Stimulated activated CD4-positive, alpha-beta T cell treated with anti-CD3 and anti-CD28 coated beads, Interleukin-4, amount 100 ng/mL, for 48 hours (primary cell): ENCODE measurements around the gene DBNL.

Source experiments
- DNase-seq, 2 donors: peaks; one replicate each; pipeline ENCODE4 v3.0.0-alpha.2; 2020; ENCODE audit warnings: low read depth in 2 of 2

DBNL gene

DNA sequence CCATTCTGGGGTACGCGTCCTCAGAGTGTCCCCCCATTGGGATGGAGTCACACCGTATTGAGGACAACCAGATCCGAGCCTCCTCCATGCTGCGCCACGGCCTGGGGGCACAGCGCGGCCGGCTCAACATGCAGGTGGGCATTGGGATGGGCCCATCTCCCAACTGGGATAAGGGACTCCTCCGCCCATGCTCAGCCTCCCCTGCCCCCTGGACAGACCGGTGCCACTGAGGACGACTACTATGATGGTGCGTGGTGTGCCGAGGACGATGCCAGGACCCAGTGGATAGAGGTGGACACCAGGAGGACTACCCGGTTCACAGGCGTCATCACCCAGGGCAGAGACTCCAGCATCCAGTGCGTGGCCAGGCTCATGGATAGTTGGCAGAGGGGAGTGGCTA lies 65.5 kb downstream of the DBNL start:
- no peak for DNase-seq

DNA sequence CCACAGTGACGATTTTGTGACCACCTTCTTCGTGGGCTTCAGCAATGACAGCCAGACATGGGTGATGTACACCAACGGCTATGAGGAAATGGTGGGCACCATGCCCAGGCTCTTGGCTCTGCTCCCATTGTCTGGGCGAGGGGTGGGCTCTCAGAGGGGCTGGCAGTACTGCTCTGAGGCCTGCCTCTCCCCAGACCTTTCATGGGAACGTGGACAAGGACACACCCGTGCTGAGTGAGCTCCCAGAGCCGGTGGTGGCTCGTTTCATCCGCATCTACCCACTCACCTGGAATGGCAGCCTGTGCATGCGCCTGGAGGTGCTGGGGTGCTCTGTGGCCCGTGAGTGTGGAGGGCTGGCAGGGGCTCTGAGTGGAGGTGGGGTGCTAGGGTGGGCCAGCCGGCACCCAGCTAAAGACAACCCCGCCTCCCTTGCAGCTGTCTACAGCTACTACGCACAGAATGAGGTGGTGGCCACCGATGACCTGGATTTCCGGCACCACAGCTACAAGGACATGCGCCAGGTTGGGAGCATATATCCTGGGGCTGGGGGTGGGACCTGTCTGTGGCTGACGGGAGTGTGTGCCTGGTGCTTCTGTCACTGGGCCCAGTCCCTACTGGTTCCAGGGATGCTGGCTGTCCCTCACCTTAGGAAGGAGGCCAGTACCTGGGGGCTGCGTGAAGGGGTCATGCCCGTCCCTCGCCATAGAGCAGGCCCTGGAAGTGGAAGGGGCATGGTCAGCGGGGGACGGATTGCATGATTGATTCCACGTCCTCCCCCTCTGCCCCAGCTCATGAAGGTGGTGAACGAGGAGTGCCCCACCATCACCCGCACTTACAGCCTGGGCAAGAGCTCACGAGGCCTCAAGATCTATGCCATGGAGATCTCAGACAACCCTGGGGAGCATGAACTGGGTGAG lies 66.5 kb downstream of the DBNL start:
- DNase-seq, result no peak
